HepG2 (cell line): ENCODE data around the gene TMPRSS7.

Experiments
- KDM3A ChIP-seq: IDR thresholded peaks from 2 replicates; pipeline ENCODE4 v1.6.1; 2018; ENCODE audit warnings: low read depth, missing compliant biosample characterization
- POLR2G ChIP-seq: fragments of 200-400 bp; formaldehyde crosslinking; IDR thresholded peaks from 2 replicates; pipeline ENCODE4 v1.6.1; 2018; ENCODE audit warnings: mild to moderate bottlenecking, low read depth, low read length, moderate library complexity
- STAG1 ChIP-seq: sonication (generic); formaldehyde crosslinking; IDR thresholded peaks from 2 replicates; pipeline ENCODE4 v1.4.0; 2020; ENCODE audit warnings: missing genetic modification reagents
- TF ChIP-seq, protein P1 (sequence below), 2 experiments: sonication (generic) in 1 of 2; formaldehyde crosslinking in 1 of 2; IDR thresholded peaks; 2 replicates each; pipeline versions ENCODE4 v1.5.1 to v1.6.1; 2011 to 2020; ENCODE audit warnings: borderline replicate concordance in 1 of 2, low read depth in 1 of 2, low read length in 1 of 2, mild to moderate bottlenecking in 1 of 2, missing genetic modification reagents in 1 of 2, moderate library complexity in 1 of 2
- TF ChIP-seq, protein P2 (sequence below): sonication (generic); formaldehyde crosslinking; IDR thresholded peaks from 2 replicates; pipeline ENCODE4 v1.4.0; 2020; ENCODE audit warnings: missing genetic modification reagents
- TF ChIP-seq, protein P3 (sequence below): sonication (generic); formaldehyde crosslinking; IDR thresholded peaks from 2 replicates; pipeline ENCODE4 v1.5.0; 2020; ENCODE audit warnings: mild to moderate bottlenecking, missing genetic modification reagents, moderate library complexity

DNA sequence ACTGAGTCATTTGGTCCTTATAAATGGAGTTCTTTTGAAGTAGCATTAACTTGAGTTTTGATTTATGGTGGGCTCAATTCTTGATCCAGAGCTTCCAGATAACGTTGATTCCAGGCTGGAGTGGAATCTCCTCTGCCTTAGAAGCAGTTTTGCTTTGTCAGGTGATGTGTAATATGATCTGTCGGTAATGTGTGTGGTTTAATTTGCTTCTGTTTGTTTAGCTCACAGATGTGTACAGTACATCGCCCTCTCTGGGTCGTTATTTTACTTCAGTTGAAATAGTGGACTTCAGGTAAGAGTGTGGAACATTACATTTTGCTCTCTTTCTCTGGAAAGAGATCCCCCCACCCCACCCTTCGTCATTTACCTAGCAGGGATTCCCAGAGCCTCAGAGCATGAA lies 74.8 kb downstream of the TMPRSS7 start:
- TF ChIP-seq, protein P1, sequence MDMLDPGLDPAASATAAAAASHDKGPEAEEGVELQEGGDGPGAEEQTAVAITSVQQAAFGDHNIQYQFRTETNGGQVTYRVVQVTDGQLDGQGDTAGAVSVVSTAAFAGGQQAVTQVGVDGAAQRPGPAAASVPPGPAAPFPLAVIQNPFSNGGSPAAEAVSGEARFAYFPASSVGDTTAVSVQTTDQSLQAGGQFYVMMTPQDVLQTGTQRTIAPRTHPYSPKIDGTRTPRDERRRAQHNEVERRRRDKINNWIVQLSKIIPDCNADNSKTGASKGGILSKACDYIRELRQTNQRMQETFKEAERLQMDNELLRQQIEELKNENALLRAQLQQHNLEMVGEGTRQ (IDR thresholded peaks at IDR 0.05; ENCODE audit: low read depth, low read length), result no peak
- TF ChIP-seq, protein P1 (CRISPR knock-in tag; IDR thresholded peaks at IDR 0.05; ENCODE audit: borderline replicate concordance), result no peak
- TF ChIP-seq, protein P2, sequence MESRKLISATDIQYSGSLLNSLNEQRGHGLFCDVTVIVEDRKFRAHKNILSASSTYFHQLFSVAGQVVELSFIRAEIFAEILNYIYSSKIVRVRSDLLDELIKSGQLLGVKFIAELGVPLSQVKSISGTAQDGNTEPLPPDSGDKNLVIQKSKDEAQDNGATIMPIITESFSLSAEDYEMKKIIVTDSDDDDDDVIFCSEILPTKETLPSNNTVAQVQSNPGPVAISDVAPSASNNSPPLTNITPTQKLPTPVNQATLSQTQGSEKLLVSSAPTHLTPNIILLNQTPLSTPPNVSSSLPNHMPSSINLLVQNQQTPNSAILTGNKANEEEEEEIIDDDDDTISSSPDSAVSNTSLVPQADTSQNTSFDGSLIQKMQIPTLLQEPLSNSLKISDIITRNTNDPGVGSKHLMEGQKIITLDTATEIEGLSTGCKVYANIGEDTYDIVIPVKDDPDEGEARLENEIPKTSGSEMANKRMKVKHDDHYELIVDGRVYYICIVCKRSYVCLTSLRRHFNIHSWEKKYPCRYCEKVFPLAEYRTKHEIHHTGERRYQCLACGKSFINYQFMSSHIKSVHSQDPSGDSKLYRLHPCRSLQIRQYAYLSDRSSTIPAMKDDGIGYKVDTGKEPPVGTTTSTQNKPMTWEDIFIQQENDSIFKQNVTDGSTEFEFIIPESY, result no peak
- TF ChIP-seq KDM3A (CRISPR knock-in tag) (no peak), POLR2G (no peak), STAG1 (CRISPR knock-in tag) (no peak)
- TF ChIP-seq, protein P3, sequence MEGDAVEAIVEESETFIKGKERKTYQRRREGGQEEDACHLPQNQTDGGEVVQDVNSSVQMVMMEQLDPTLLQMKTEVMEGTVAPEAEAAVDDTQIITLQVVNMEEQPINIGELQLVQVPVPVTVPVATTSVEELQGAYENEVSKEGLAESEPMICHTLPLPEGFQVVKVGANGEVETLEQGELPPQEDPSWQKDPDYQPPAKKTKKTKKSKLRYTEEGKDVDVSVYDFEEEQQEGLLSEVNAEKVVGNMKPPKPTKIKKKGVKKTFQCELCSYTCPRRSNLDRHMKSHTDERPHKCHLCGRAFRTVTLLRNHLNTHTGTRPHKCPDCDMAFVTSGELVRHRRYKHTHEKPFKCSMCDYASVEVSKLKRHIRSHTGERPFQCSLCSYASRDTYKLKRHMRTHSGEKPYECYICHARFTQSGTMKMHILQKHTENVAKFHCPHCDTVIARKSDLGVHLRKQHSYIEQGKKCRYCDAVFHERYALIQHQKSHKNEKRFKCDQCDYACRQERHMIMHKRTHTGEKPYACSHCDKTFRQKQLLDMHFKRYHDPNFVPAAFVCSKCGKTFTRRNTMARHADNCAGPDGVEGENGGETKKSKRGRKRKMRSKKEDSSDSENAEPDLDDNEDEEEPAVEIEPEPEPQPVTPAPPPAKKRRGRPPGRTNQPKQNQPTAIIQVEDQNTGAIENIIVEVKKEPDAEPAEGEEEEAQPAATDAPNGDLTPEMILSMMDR (CRISPR knock-in tag), result no peak
